Loucy (cell line): ENCODE measurements around the gene TP53I11.

Experiments
- H2AFZ ChIP-seq: fragments of 200-600 bp; sonication (generic); 2 replicates; pipeline ENCODE4 v1.6.0; 2016; ENCODE audit warnings: antibody characterized with exemption, mild to moderate bottlenecking, low read length, moderate library complexity
- H3F3A ChIP-seq: fragments of 200-600 bp; 2 replicates; pipeline ENCODE4 v1.6.0; 2016; ENCODE audit warnings: antibody characterized with exemption, low read depth, mild to moderate bottlenecking
- H3K27me3 ChIP-seq: fragments of 200-600 bp; sonication (generic); 2 replicates; pipeline ENCODE4 v1.6.1; 2014; ENCODE audit warnings: low read length, mild to moderate bottlenecking; ENCODE audit not compliant: insufficient read depth, poor library complexity, severe bottlenecking
- H3K36me3 ChIP-seq: fragments of 200-600 bp; sonication (generic); 2 replicates; pipeline ENCODE4 v1.6.1; 2016; ENCODE audit warnings: low read length; ENCODE audit not compliant: insufficient read depth
- H3K4me1 ChIP-seq: fragments of 200-600 bp; sonication (generic); 2 replicates; pipeline ENCODE4 v1.5.1; 2014; ENCODE audit warnings: low read length, mild to moderate bottlenecking; ENCODE audit not compliant: insufficient read depth, poor library complexity, severe bottlenecking
- H3K4me2 ChIP-seq: fragments of 200-600 bp; sonication (generic); 2 replicates; pipeline ENCODE4 v1.6.0; 2014; ENCODE audit warnings: antibody characterized with exemption, low read length, low read depth, mild to moderate bottlenecking; ENCODE audit not compliant: poor library complexity, severe bottlenecking
- H3K4me3 ChIP-seq: fragments of 200-600 bp; sonication (generic); 2 replicates; pipeline ENCODE4 v1.5.1; 2014; ENCODE audit warnings: low read length, mild to moderate bottlenecking, mixed read lengths; ENCODE audit not compliant: poor library complexity, severe bottlenecking
- H3K79me2 ChIP-seq: fragments of 200-600 bp; sonication (generic); 2 replicates; pipeline ENCODE4 v1.6.1; 2014; ENCODE audit warnings: low read length; ENCODE audit not compliant: insufficient read depth
- H3K9ac ChIP-seq: fragments of 200-600 bp; sonication (generic); 2 replicates; pipeline ENCODE4 v1.6.0; 2014; ENCODE audit warnings: mild to moderate bottlenecking, low read depth, low read length, moderate library complexity; ENCODE audit not compliant: poor library complexity, severe bottlenecking
- H3K9me2 ChIP-seq: fragments of 200-600 bp; sonication (generic); replicated peaks from 2 replicates; pipeline ENCODE4 v1.6.1; 2016; ENCODE audit warnings: low read depth, low read length, mixed read lengths
- H3K9me3 ChIP-seq: fragments of 200-600 bp; sonication (generic); 2 replicates; pipeline ENCODE4 v1.6.1; 2014; ENCODE audit warnings: mild to moderate bottlenecking, antibody characterized with exemption, low read length, low read depth; ENCODE audit not compliant: insufficient read depth
- H4K20me1 ChIP-seq: fragments of 200-600 bp; sonication (generic); 2 replicates; pipeline ENCODE4 v1.6.0; 2014; ENCODE audit warnings: antibody characterized with exemption, low read length, mild to moderate bottlenecking; ENCODE audit not compliant: insufficient read depth, poor library complexity, severe bottlenecking
- EZH2phosphoT487 ChIP-seq: fragments of 200-600 bp; IDR thresholded peaks from 2 replicates; pipeline ENCODE4 v1.6.1; 2018; ENCODE audit warnings: antibody characterized with exemption, mild to moderate bottlenecking, moderate library complexity, borderline replicate concordance
- TF ChIP-seq, protein P1 (sequence below): fragments of 200-600 bp; sonication (generic); conservative IDR thresholded peaks from 2 replicates; pipeline ENCODE4 v1.5.1; 2014; ENCODE audit warnings: mild to moderate bottlenecking, antibody characterized with exemption, low read length

The TP53I11 gene

DNA sequence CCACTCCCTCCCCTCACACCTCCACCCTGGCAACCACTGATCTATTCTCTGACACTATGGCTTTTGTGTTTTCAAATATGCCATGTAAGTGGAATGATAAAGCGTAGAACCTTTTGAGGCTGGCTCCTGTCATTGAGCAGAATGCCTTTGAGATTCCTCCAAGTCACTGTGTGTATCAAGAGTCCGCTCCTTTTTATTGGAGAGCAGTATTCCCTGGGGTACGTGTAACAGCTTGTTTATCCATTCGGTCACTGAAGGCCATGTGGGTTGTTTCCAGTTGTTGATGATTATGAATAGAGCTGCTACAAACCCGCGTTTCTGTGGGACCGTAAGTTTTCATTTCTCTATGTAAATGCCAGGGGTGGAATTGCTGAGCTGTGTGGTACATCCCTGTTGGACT is 10.3 kb downstream of the TP53I11 start:
- Histone ChIP-seq H3K9me3 (no peaks in the 10 kb centered on the region), H2AFZ (no peak overlapping the region), H3K79me2 (no peaks in the 10 kb centered on the region), H3F3A (no peaks in the 10 kb centered on the region), H3K4me2 (no peak overlapping the region), H3K27me3 (no peaks in the 10 kb centered on the region), H3K36me3 (no peaks in the 10 kb centered on the region), H3K4me1 (peaks cover 37% of the 10 kb centered on the region), H4K20me1 (no peaks in the 10 kb centered on the region), H3K4me3 (no peak overlapping the region), H3K9ac (no peak overlapping the region), H3K9me2 (no peaks in the 10 kb centered on the region)
- TF ChIP-seq, protein P1, sequence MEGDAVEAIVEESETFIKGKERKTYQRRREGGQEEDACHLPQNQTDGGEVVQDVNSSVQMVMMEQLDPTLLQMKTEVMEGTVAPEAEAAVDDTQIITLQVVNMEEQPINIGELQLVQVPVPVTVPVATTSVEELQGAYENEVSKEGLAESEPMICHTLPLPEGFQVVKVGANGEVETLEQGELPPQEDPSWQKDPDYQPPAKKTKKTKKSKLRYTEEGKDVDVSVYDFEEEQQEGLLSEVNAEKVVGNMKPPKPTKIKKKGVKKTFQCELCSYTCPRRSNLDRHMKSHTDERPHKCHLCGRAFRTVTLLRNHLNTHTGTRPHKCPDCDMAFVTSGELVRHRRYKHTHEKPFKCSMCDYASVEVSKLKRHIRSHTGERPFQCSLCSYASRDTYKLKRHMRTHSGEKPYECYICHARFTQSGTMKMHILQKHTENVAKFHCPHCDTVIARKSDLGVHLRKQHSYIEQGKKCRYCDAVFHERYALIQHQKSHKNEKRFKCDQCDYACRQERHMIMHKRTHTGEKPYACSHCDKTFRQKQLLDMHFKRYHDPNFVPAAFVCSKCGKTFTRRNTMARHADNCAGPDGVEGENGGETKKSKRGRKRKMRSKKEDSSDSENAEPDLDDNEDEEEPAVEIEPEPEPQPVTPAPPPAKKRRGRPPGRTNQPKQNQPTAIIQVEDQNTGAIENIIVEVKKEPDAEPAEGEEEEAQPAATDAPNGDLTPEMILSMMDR, result no peak
- no peak for TF ChIP-seq EZH2phosphoT487

DNA sequence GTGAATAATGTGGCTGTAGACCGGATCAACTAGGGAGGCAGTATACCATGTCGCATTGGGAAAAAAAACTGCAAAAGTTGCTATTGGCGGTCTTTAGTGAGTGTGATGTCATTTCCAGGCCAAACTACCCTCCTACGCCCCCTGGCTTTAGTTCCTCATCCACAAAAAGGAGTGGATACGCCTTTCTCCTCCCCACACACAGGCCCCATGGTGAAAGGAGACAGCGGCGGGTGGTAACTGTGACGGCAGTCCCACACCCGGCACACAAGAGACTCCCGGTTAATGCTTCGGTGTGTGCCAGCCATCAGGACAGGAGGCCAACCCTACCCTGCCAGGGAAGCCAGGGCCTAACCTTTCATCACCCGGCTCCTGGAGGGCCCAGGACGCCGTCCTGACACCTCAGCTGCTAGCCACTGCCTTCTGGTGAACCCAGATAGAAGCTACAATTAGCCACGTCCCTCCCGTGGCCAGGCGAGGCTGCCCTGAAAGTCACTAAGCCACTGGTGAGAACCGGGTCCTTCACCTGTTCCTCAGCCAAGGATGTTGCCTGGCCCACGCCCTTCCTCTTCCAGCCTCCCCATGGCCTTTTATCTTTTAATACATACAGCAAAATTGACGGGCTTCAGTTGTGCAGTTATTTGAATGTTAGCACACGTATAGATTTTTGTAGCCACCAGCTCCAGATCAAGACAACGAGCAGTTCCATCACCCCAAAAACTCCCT is 10.8 kb downstream of the TP53I11 start:
- no peak for TF ChIP-seq EZH2phosphoT487
- TF ChIP-seq, protein P1, result peak; percentile 30; the same call in 1 of the 2 replicates
- H4K20me1 ChIP-seq, result no peaks in the 10 kb centered on the region
- no peaks in the 10 kb centered on the region for H3K9me2 ChIP-seq
- H3K9me3 ChIP-seq, result no peaks in the 10 kb centered on the region
- no peak overlapping the region for H3K9ac ChIP-seq
- H3K36me3 ChIP-seq, result no peaks in the 10 kb centered on the region
- no peaks in the 10 kb centered on the region for H3F3A ChIP-seq
- H3K27me3 ChIP-seq, result no peaks in the 10 kb centered on the region
- peaks cover 34% of the 10 kb centered on the region for H3K4me1 ChIP-seq
- no peak overlapping the region for H3K4me2 ChIP-seq
- H3K79me2 ChIP-seq, result no peaks in the 10 kb centered on the region
- no peak overlapping the region for H3K4me3 ChIP-seq
- H2AFZ ChIP-seq, result no peak overlapping the region

DNA sequence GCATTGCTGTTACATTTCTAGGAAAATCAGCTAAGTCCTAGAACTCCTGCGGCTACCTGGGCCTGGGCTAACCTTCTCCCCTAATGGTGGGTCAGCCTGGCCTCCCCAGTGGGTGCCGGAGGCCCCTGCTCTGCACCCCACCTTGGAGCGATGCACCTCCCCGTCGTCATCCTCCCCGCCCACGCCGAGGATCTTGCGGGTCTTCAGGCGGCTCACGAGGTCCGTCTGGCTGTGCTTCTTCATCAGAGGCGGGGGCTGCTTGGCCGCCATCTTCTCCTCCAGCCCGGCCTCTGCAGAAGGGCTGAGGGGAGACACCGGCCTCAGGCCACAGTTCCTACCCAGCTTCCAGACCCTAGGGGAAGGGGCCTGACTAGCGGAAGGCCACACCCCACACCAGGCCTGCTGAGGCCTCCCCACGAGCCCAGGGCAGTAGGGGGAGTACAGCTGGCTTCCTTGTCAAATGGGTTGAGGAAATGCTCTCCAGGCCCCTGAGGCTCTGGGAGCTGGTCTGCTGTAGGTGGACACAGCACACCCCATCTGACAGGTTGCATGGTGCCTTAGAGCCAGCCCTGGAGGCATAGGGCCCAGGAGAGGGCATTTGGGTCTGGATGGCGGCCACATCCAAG is 12.5 kb downstream of the TP53I11 start:
- Histone ChIP-seq H3K36me3 (no peaks in the 10 kb centered on the region), H3K9ac (no peak overlapping the region), H3K27me3 (no peaks in the 10 kb centered on the region), H3K9me3 (no peaks in the 10 kb centered on the region), H4K20me1 (no peaks in the 10 kb centered on the region), H3K4me2 (no peak overlapping the region), H3K9me2 (no peaks in the 10 kb centered on the region), H3K4me3 (no peak overlapping the region), H3K4me1 (peaks cover 19% of the 10 kb centered on the region), H3F3A (no peaks in the 10 kb centered on the region), H3K79me2 (no peaks in the 10 kb centered on the region), H2AFZ (no peak overlapping the region)
- TF ChIP-seq, protein P1, result no peak
- no peak for TF ChIP-seq EZH2phosphoT487
